Stimulated activated naive CD4-positive, alpha-beta T cell (primary cell): ENCODE measurements around the gene FNDC10.

Source experiments
- DNase-seq, 6 experiments: peaks; one replicate each; lab custom pipeline; 2025; lab: John Stamatoyannopoulos, UW

FNDC10 gene

GRCh38 chr1:1627829-1628753, 28.2 kb upstream of the FNDC10 start:
- no peak for DNase-seq

GRCh38 chr1:1627261-1627828, 27.4 kb upstream of the FNDC10 start:
- DNase-seq: no peak

GRCh38 chr1:1626207-1627141, 26.5 kb upstream of the FNDC10 start:
- no peak for DNase-seq

- no peak for DNase-seq
Measured at GRCh38 chr1:1625824-1626206, 25.9 kb upstream of the FNDC10 start.

GRCh38 chr1:1625404-1625775, 25.5 kb upstream of the FNDC10 start:
- no peak for DNase-seq

DNA sequence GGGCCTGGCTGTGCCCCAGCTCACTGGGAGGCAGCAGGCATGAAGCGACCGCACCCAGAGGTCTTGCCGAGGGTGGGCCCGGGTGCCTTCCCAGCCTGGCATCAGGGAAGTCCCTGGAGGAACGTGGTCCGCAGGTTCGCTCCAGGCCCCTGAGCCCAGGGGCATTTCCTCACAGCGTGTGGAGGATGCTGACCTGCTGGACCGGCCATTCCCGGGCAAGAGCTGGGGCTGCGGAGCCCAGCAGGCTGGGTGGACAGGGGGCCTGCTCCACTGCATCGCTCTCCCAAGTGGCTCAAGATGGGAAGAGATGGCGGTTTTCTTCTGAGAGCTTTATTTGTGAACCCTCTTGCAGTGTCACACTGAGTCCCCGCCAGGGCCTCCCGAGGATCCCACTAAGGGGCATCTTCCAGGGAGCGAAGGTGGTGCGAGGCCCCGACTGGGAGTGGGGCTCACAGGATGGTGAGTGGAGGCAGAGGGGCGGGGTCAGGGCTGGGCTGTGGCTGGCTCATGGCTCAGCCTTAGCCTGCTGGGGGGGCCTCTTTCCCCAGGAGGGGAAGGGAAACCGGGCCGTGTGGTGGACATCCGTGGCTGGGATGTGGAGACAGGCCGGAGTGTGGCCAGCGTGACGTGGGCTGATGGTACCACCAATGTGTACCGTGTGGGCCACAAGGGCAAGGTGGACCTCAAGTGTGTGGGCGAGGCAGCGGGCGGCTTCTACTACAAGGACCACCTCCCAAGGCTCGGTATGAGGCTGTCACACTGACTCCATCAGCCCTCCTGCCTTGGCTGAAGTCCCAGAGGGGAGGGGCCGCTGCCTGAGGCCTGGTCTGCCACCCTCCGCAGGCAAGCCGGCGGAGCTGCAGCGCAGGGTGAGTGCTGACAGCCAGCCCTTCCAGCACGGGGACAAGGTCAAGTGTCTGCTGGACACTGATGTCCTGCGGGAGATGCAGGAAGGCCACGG, 24.8 kb upstream of the FNDC10 start:
- DNase-seq: no peak

GRCh38 chr1:1623631-1624442, 23.9 kb upstream of the FNDC10 start:
- no peak for DNase-seq

DNA sequence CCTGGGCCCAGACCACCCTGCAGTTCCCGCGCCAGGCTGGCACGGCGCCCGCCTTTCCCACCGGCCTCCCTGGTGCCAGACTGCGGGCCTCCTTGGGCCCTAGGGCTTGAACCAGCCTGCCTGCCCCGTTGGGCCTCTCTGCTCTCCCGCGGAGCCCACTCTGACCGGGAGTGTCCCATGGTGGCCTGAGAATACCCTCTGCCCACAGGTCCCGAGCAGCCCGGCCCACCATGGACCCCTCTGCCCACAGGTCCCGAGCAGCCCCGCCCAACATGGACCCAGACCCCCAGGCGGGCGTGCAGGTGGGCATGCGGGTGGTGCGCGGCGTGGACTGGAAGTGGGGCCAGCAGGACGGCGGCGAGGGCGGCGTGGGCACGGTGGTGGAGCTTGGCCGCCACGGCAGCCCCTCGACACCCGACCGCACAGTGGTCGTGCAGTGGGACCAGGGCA, 23.3 kb upstream of the FNDC10 start:
- no peak for DNase-seq

GRCh38 chr1:1622788-1623094, 22.8 kb upstream of the FNDC10 start:
- DNase-seq: no peak

DNA sequence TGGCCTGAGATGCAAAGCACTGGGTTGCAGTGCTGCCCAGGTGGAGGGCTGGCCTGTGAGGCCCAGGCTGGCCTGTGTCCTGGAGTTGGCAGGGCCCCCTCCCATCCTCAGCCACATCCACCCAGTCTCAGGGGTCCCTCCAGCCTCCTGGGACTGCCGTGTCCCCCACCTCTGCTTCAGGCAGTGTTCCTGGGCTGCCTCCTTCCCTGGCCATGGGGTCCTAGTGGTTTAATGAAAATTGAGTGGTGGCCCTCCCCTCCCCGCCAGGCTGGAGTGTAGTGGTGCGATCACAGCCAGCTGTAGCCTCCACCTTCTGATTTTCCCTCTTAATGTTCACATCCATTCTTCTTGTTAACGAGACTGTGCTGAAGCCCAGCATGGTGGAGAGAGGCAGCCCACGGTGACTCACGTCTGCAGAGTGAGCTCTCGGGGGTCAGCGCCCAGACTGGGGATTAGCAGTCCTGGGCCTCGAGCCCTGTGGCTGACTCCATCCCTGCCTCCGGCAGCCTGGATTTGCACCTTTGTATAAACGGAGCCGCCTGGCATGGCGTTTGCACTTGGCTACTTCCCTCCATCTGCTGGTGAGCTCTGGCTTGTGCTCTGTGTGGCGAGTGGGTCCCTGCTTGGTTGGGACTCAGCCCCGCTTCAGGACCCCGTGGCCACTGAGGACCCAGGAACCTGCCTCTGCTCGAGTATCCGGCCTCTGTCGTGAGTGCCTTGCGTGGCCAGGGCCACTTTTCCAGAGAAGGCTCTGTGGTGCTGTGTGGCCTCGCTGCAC, 22.3 kb upstream of the FNDC10 start:
- DNase-seq: no peak

DNA sequence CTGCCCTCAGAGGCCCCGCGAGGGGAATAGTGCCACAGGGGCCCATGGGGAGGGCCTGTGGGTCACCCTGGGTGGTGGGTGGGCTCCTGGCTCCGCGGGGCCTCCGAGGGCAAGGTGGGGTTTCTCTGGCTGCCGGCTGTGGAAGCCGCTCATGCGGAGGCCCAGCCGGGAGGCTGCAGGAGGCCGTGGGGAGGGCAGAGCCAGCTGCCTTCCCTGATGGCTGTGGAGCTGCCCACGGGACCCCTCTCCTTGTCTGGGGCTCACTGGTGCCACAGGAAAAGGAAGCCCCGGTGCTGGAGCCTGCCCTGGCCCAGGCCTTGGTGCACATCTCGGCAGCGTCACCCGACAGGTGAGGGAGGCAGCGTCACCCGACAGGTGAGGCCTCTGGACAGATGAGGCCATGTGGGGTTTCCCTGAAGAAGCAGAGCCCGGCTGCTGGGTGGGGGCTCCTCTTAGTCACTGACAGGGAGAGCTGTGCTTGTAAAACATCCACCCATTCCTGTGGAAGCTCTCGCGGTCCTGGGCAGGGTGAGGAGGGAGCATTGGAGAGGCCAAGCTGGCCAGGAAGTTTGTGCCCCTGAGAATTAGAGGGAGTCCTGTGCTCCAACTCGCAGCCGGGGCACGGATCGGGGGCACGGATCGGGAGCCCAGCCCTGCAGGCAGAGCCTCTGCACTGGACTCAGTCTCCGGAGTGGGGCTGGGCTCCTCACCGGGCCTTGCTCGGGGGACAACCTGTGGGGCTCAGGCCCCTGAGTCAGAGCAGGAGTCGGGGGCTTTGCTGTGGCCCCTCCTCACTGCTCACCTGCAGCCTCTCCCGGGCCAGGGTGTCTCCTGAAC, 21.5 kb upstream of the FNDC10 start:
- DNase-seq: no peak

DNA sequence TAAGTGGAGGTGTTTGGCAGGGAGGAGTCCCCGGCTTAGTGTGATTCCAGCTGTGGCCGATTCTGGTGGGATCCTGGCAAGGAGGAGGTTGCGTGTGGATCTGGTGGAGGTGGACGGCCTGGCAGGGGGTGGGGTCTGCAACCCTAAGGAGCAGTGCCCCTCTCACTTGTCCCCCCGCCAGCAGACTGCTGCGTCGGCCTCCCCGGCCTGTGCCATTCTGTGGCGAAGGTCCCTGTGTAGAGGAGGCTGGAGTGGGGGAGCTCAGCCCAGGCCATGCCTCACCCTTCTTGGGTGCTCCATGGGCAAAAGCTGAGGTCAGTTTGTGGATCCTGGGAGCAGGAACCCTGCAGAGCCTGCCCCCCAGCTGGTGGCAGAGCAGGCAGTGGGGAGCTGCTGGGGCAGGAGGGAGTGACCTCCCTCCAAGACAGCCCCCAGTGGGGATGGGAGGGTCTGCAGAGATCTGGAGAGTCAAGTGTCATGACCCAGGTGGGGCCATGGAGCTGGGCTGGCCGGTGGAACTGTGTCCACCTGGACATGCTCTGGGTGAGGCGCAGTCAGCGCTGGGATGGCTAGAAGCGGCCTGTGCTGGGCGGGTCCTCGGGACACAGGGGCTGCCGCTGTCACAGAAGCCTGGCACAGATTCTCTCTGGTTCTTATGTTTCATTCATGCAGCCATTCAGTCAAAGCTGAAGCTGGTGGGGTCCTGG, 20.7 kb upstream of the FNDC10 start:
- DNase-seq: no peak

- no peak for DNase-seq
Measured at GRCh38 chr1:1619917-1620361, 20.0 kb upstream of the FNDC10 start.

DNA sequence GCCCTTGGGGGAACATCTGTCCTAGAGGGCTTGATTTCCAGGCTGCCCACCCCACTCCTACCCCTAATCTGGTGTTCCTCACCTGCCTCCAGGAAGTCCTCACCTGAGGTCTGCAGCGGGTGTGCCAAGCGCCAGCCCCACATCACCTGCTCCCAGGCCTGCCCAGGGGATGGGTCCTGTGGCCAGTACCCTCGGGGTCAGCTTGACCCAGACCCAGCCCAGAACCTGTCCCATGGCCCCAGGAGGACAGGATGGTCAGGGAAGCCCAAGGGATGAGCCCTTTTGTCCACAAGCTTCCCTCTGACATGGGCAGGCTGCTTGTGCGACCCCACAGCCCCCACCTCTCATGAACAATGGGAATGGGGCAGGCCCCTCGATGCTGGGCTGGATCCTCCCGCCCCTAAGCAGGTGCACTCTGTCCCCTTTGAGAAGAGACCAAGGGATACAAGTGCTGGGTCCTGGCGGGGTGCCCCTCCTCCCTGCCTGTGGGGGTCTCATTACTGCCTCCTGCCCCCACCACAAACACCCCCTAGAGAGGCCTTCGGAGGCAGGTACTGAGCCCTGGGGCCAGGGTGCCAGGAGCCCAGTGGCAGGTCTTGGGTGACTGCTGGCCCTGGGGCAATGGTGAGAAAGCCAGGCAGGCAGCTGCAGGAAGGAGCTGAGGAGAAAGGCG, 18.6 kb upstream of the FNDC10 start:
- no peak for DNase-seq

- DNase-seq: no peak
Measured at GRCh38 chr1:1617925-1618324, 18.0 kb upstream of the FNDC10 start.

DNA sequence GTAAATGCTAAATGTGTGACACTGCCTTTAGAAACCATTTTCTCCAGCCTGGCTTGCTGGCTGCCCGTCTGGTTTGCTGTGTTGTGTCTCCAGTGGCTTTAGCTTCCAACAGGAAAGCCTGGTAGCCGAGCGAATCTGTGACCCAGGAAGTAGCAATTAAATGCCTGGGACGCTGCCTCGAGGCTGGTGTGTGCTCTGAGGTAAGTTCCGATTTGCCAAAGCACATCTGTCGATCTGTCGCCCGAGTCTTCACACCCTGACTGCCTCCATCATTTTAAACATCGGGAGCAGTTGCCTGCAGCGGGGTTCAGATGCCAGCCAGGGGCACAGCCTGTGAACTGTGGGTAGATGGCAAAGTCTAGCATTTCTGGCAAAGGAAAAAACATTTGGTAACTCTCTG, 17.6 kb upstream of the FNDC10 start:
- no peak for DNase-seq

GRCh38 chr1:1616838-1617237, 16.9 kb upstream of the FNDC10 start:
- DNase-seq: no peak
